ENCODE results near the gene TSPY1.
"Not testable (repeated sequence)": the region's sequence is repeated elsewhere in the genome, so short reads cannot be mapped to it uniquely, and the experiment has no call there.

Gene TSPY1

GRCh38 chrY:9466655-9467054 is at the start of gene TSPY1:
Gene TSPY1, plus strand, starts transcription at chrY:9466955. Its CDS starts 46 bp downstream, at chrY:9467001.
- H3K4me1 ChIP-seq (ENCODE audit: control insufficient read depth in 1 of 2, insufficient read depth in 2 of 2, low read length in 2 of 2); H3K27ac ChIP-seq (ENCODE audit: low read length); H3K9me3 ChIP-seq (ENCODE audit: control insufficient read depth in 1 of 2, low read length in 2 of 2); H3K27me3 ChIP-seq (ENCODE audit: low read depth, low read length); H3K4me3 ChIP-seq (ENCODE audit: low read depth in 1 of 2, low read length in 2 of 2); H3K36me3 ChIP-seq (ENCODE audit: control insufficient read depth in 1 of 2, insufficient read depth in 2 of 2, low read length in 2 of 2): not testable (repeated sequence)

GRCh38 chrY:9486967-9487366 is 20.2 kb downstream of the TSPY1 start, which contains the start of gene TSPY9:
Gene TSPY9, plus strand, starts transcription at chrY:9487267. Its CDS starts 46 bp downstream, at chrY:9487313.
- not testable (repeated sequence) for H3K9me3 ChIP-seq (ENCODE audit: control insufficient read depth in 1 of 2, low read length in 2 of 2); H3K27me3 ChIP-seq (ENCODE audit: low read depth, low read length); H3K36me3 ChIP-seq (ENCODE audit: control insufficient read depth in 1 of 2, insufficient read depth in 2 of 2, low read length in 2 of 2); H3K4me3 ChIP-seq (ENCODE audit: low read depth in 1 of 2, low read length in 2 of 2); H3K4me1 ChIP-seq (ENCODE audit: control insufficient read depth in 1 of 2, insufficient read depth in 2 of 2, low read length in 2 of 2); H3K27ac ChIP-seq (ENCODE audit: low read length)

GRCh38 chrY:9504396-9504795 is 37.6 kb downstream of the TSPY1 start:
- not testable (repeated sequence) for H3K9me3 ChIP-seq (ENCODE audit: control insufficient read depth in 1 of 2, low read length in 2 of 2); H3K4me3 ChIP-seq (ENCODE audit: low read depth in 1 of 2, low read length in 2 of 2); H3K27me3 ChIP-seq (ENCODE audit: low read depth, low read length); H3K36me3 ChIP-seq (ENCODE audit: control insufficient read depth in 1 of 2, insufficient read depth in 2 of 2, low read length in 2 of 2); H3K4me1 ChIP-seq (ENCODE audit: control insufficient read depth in 1 of 2, insufficient read depth in 2 of 2, low read length in 2 of 2); H3K27ac ChIP-seq (ENCODE audit: low read length)

GRCh38 chrY:9516287-9516686 is 49.5 kb downstream of the TSPY1 start:
- not testable (repeated sequence) for H3K4me3 ChIP-seq (ENCODE audit: low read depth in 1 of 2, low read length in 2 of 2); H3K9me3 ChIP-seq (ENCODE audit: control insufficient read depth in 1 of 2, low read length in 2 of 2); H3K27ac ChIP-seq (ENCODE audit: low read length); H3K36me3 ChIP-seq (ENCODE audit: control insufficient read depth in 1 of 2, insufficient read depth in 2 of 2, low read length in 2 of 2); H3K27me3 ChIP-seq (ENCODE audit: low read depth, low read length); H3K4me1 ChIP-seq (ENCODE audit: control insufficient read depth in 1 of 2, insufficient read depth in 2 of 2, low read length in 2 of 2)

All from muscle layer of duodenum (tissue), 2 donors.